CD4-positive, alpha-beta T cell (primary cell): ENCODE data around the gene DOCK4. TPM values are rescaled to one million over a fixed set of nuclear protein-coding genes. Genes with fewer than 3 reads are reported as not detected.

Source experiments
- ATAC-seq: fragments of 200-7000 bp; cut with Tn5 transposase; one replicate; pipeline ENCODE4 v1.10.0; 2022; ENCODE audit warnings: mild to moderate bottlenecking; ENCODE audit not compliant: poor library complexity
- CTCF ChIA-PET: fragments of 350-600 bp; sonication (Branson Sonifier 250); formaldehyde crosslinking; loops from one replicate; lab custom pipeline; 2021; ENCODE audit warnings: antibody characterized with exemption, inconsistent platforms; lab: Charles Lee
- POLR2A ChIA-PET: fragments of 350-600 bp; sonication (Branson Sonifier 250); formaldehyde crosslinking; loops from one replicate; lab custom pipeline; 2021; ENCODE audit warnings: antibody characterized with exemption, inconsistent platforms; lab: Charles Lee
- DNase-seq, 14 experiments: peaks; one replicate each; pipeline ENCODE4 v3.0.0-alpha.2; 2013 to 2020; ENCODE audit warnings: mixed read lengths in 2 of 14
- H3K27ac ChIP-seq, 2 donors: one replicate each; pipeline versions ENCODE4 v1.5.1 to v1.7.0; 2013; ENCODE audit warnings: low read length in 2 of 2, low read depth in 1 of 2, mild to moderate bottlenecking in 1 of 2
- H3K27me3 ChIP-seq, 2 experiments: 1 replicate in 1 of 2; 2 replicates in 1 of 2; pipeline versions ENCODE4 v1.6.1 to v1.7.0; 2013; ENCODE audit warnings: low read length in 2 of 2, control low read depth in 1 of 2, mild to moderate bottlenecking in 1 of 2, moderate library complexity in 1 of 2; ENCODE audit not compliant: insufficient read depth in 2 of 2, control insufficient read depth in 1 of 2
- H3K36me3 ChIP-seq: one replicate; pipeline ENCODE4 v1.6.1; 2013; ENCODE audit warnings: low read length, control low read depth; ENCODE audit not compliant: insufficient read depth
- H3K4me1 ChIP-seq: one replicate; pipeline ENCODE4 v1.6.1; 2013; ENCODE audit warnings: low read length, control low read depth; ENCODE audit not compliant: insufficient read depth
- H3K4me3 ChIP-seq: one replicate; pipeline ENCODE4 v1.5.1; 2013; ENCODE audit warnings: mild to moderate bottlenecking, low read length, moderate library complexity
- H3K9me3 ChIP-seq, 2 experiments: 1 replicate in 1 of 2; 2 replicates in 1 of 2; pipeline versions ENCODE4 v1.6.1 to v1.7.0; 2013; ENCODE audit warnings: low read length in 2 of 2, mild to moderate bottlenecking in 2 of 2, control low read depth in 1 of 2, moderate library complexity in 1 of 2; ENCODE audit not compliant: control insufficient read depth in 1 of 2, insufficient read depth in 1 of 2
- H3K27ac Mint-ChIP-seq: one replicate; pipeline ENCODE4 v1.8.0; 2020; ENCODE audit warnings: mixed read lengths
- H3K27me3 Mint-ChIP-seq: one replicate; pipeline ENCODE4 v1.8.0; 2021; ENCODE audit warnings: mixed read lengths
- H3K36me3 Mint-ChIP-seq: one replicate; pipeline ENCODE4 v1.8.0; 2021; ENCODE audit warnings: low read depth, mixed read lengths
- H3K4me1 Mint-ChIP-seq: one replicate; pipeline ENCODE4 v1.8.0; 2021; ENCODE audit warnings: low read depth, mixed read lengths
- H3K4me3 Mint-ChIP-seq: one replicate; pipeline ENCODE4 v1.8.0; 2020; ENCODE audit warnings: mild to moderate bottlenecking, mixed read lengths
- H3K9me3 Mint-ChIP-seq: one replicate; pipeline ENCODE4 v1.8.0; 2020; ENCODE audit warnings: mixed read lengths
- intact Hi-C, 2 experiments: fragments of 100-400 bp; cut with DNase I in 1 of 2; cut with micrococcal nuclease in 1 of 2; formaldehyde crosslinking; loops; one replicate each; pipeline versions ENCODE4 v1.15.1 to v1.9.0; 2023 to 2025; cut with DNase I, micrococcal nuclease
- total RNA-seq, 174 experiments: library from RNA in 2 of 174; stranded (reverse) in 2 of 174; gene quantifications; one replicate each; pipeline ENCODE4 v1.2.3 and lab custom pipeline; 2021 to 2026
- TF ChIP-seq, protein P1 (sequence below): fragments of 200-600 bp; IDR thresholded peaks from one replicate; pipeline ENCODE4 v1.8.0; 2022; ENCODE audit warnings: antibody characterized with exemption, mild to moderate bottlenecking

The DOCK4 gene
- total RNA-seq, 2 experiments from 2014 or later: 0.31 to 0.38 TPM

- Histone ChIP-seq H3K9me3 (no peaks in the 10 kb centered on the region), H3K27me3 (no peaks in the 10 kb centered on the region), H3K4me1 (no peaks in the 10 kb centered on the region), H3K36me3 (no peaks in the 10 kb centered on the region), H3K27ac (no peak overlapping the region), H3K4me3 (no peak overlapping the region)
- TF ChIP-seq, protein P1, sequence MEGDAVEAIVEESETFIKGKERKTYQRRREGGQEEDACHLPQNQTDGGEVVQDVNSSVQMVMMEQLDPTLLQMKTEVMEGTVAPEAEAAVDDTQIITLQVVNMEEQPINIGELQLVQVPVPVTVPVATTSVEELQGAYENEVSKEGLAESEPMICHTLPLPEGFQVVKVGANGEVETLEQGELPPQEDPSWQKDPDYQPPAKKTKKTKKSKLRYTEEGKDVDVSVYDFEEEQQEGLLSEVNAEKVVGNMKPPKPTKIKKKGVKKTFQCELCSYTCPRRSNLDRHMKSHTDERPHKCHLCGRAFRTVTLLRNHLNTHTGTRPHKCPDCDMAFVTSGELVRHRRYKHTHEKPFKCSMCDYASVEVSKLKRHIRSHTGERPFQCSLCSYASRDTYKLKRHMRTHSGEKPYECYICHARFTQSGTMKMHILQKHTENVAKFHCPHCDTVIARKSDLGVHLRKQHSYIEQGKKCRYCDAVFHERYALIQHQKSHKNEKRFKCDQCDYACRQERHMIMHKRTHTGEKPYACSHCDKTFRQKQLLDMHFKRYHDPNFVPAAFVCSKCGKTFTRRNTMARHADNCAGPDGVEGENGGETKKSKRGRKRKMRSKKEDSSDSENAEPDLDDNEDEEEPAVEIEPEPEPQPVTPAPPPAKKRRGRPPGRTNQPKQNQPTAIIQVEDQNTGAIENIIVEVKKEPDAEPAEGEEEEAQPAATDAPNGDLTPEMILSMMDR: no peak
- ATAC-seq (no peak), DNase-seq (no peak)
- Mint-ChIP-seq H3K4me3 (no peak overlapping the region), H3K27me3 (no peaks in the 10 kb centered on the region), H3K4me1 (no peaks in the 10 kb centered on the region), H3K9me3 (no peaks in the 10 kb centered on the region), H3K36me3 (no peaks in the 10 kb centered on the region), H3K27ac (no peak overlapping the region)
- intact Hi-C loops: no loop called here
- POLR2A ChIA-PET: no interaction called here
- CTCF ChIA-PET: no interaction called here
Measured at GRCh38 chr7:111980725-111981124, 225.5 kb downstream of the DOCK4 start.

GRCh38 chr7:111975346-111975745 is 230.9 kb downstream of the DOCK4 start:
- DNase-seq (no peak), ATAC-seq (no peak)
- intact Hi-C loops: no loop called here
- H3K4me1 Mint-ChIP-seq: no peaks in the 10 kb centered on the region
- no peak overlapping the region for H3K4me3 Mint-ChIP-seq
- TF ChIP-seq, protein P1: no peak
- ChIA-PET CTCF (no interaction called here), POLR2A (no interaction called here)
- no peaks in the 10 kb centered on the region for H3K9me3 Mint-ChIP-seq
- no peak overlapping the region for H3K27ac Mint-ChIP-seq
- H3K4me3 ChIP-seq: no peak overlapping the region
- H3K27me3 Mint-ChIP-seq: no peaks in the 10 kb centered on the region
- H3K27me3 ChIP-seq: no peaks in the 10 kb centered on the region
- no peak overlapping the region for H3K27ac ChIP-seq
- H3K36me3 Mint-ChIP-seq: no peaks in the 10 kb centered on the region
- no peaks in the 10 kb centered on the region for H3K4me1 ChIP-seq
- H3K36me3 ChIP-seq: no peaks in the 10 kb centered on the region
- H3K9me3 ChIP-seq: peaks cover 0 to 3% of the 10 kb centered on the region in 2 experiments

- no peaks in the 10 kb centered on the region for H3K9me3 ChIP-seq
- intact Hi-C loops: no loop called here
- H3K9me3 Mint-ChIP-seq: no peaks in the 10 kb centered on the region
- POLR2A ChIA-PET: no interaction called here
- H3K4me1 ChIP-seq: no peaks in the 10 kb centered on the region
- H3K4me3 Mint-ChIP-seq: no peak overlapping the region
- H3K4me3 ChIP-seq: no peak overlapping the region
- no peaks in the 10 kb centered on the region for H3K4me1 Mint-ChIP-seq
- ATAC-seq (no peak), DNase-seq (no peak)
- no peak overlapping the region for H3K27ac ChIP-seq
- no peak overlapping the region for H3K27ac Mint-ChIP-seq
- no peaks in the 10 kb centered on the region for H3K36me3 Mint-ChIP-seq
- TF ChIP-seq, protein P1: no peak
- CTCF ChIA-PET: interaction anchor here (1.2 kb wide), 1 partner anchor 9 kb away, joined by 3 read pairs; no protein-coding TSS in a partner anchor
- no peaks in the 10 kb centered on the region for H3K36me3 ChIP-seq
- H3K27me3 ChIP-seq: no peaks in the 10 kb centered on the region
- H3K27me3 Mint-ChIP-seq: no peaks in the 10 kb centered on the region
Measured at GRCh38 chr7:111960984-111961383, 245.2 kb downstream of the DOCK4 start.
